Measurements from ENCODE around the gene PPFIA2.

PPFIA2 gene

GRCh38 chr12:81633127-81633526, 126.0 kb downstream of the PPFIA2 start:
- TF ChIP-seq CTCF (IDR thresholded peaks at IDR 0.05; ENCODE audit: extremely low read depth, insufficient read depth, missing control alignments) = no peak
- no peak for DNase-seq (ENCODE audit: low spot score)
- in situ Hi-C loops (cut with MboI; ENCODE audit: low pct_unique_long_range_greater_than_20kb, low sequenced_read_pairs, unreplicated experiment) = loop anchor here (25.0 kb wide), 1 partner anchor 704 kb away; no protein-coding TSS in a partner anchor

- peak; percentile 11 for DNase-seq (ENCODE audit: low spot score)
- TF ChIP-seq CTCF (IDR thresholded peaks at IDR 0.05; ENCODE audit: extremely low read depth, insufficient read depth, missing control alignments) = peak; percentile 49
- in situ Hi-C loops (cut with MboI; ENCODE audit: low pct_unique_long_range_greater_than_20kb, low sequenced_read_pairs, unreplicated experiment) = loop anchor here (25.0 kb wide), 1 partner anchor 710 kb away; no protein-coding TSS in a partner anchor
Measured at GRCh38 chr12:81627336-81628189, 131.6 kb downstream of the PPFIA2 start.

GRCh38 chr12:81626406-81626805, 132.7 kb downstream of the PPFIA2 start:
- TF ChIP-seq CTCF (IDR thresholded peaks at IDR 0.05; ENCODE audit: extremely low read depth, insufficient read depth, missing control alignments) = no peak
- no peak for DNase-seq (ENCODE audit: low spot score)
- in situ Hi-C loops (cut with MboI; ENCODE audit: low pct_unique_long_range_greater_than_20kb, low sequenced_read_pairs, unreplicated experiment) = loop anchor here (25.0 kb wide), 1 partner anchor 711 kb away; no protein-coding TSS in a partner anchor

- no peak for TF ChIP-seq CTCF (IDR thresholded peaks at IDR 0.05; ENCODE audit: extremely low read depth, insufficient read depth, missing control alignments)
- in situ Hi-C loops (cut with MboI; ENCODE audit: low pct_unique_long_range_greater_than_20kb, low sequenced_read_pairs, unreplicated experiment) = no loop called here
- DNase-seq (ENCODE audit: low spot score) = no peak
Measured at GRCh38 chr12:81617915-81618314, 141.2 kb downstream of the PPFIA2 start.

- no peak for DNase-seq (ENCODE audit: low spot score)
- TF ChIP-seq CTCF (IDR thresholded peaks at IDR 0.05; ENCODE audit: extremely low read depth, insufficient read depth, missing control alignments) = no peak
- in situ Hi-C loops (cut with MboI; ENCODE audit: low pct_unique_long_range_greater_than_20kb, low sequenced_read_pairs, unreplicated experiment) = no loop called here
Measured at GRCh38 chr12:81615026-81615588, 144.0 kb downstream of the PPFIA2 start.

- DNase-seq (ENCODE audit: low spot score) = no peak
- in situ Hi-C loops (cut with MboI; ENCODE audit: low pct_unique_long_range_greater_than_20kb, low sequenced_read_pairs, unreplicated experiment) = no loop called here
- TF ChIP-seq CTCF (IDR thresholded peaks at IDR 0.05; ENCODE audit: extremely low read depth, insufficient read depth, missing control alignments) = peak; percentile 41
Measured at GRCh38 chr12:81610955-81611889, 147.9 kb downstream of the PPFIA2 start.
